OCI-M2 (cell line): ENCODE results near the gene MCRIP2.

ENCODE experiments used
- DNase-seq: peaks from one replicate; lab custom pipeline; 2025; ENCODE audit not compliant: unreplicated experiment; lab: John Stamatoyannopoulos, UW

MCRIP2 gene

DNA sequence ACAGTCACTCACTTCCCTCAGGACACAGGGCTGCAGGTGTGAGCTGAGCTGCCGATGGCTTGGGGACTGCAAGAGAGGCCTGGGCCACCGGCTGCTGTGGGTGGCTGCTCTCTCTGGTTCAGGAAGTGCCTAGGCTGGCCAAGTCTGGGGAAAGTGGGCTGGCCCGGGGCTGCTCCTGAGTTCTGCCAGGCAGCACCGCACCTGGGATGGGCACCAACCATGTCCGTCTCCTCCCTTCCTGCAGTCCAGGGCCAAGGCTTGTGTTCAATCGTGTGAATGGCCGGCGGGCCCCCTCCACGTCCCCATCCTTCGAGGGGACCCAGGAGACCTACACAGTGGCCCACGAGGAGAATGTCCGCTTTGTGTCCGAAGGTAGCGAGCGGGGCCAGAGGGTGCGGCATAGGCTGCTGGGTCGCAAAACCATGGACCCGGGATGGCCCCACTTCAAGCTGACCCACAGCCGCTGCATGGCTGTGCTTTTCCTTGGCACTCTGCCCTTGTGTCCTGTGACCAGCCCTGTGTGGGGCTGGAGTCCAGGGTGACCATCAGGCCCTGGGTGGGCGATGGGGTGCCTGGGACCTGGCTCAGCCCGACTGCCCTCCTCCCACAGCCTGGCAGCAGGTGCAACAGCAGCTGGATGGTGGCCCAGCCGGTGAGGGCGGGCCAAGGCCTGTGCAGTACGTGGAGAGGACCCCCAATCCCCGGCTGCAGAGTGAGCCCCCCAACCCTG is 5.7 kb downstream of the MCRIP2 start:
- no peak for DNase-seq

DNA sequence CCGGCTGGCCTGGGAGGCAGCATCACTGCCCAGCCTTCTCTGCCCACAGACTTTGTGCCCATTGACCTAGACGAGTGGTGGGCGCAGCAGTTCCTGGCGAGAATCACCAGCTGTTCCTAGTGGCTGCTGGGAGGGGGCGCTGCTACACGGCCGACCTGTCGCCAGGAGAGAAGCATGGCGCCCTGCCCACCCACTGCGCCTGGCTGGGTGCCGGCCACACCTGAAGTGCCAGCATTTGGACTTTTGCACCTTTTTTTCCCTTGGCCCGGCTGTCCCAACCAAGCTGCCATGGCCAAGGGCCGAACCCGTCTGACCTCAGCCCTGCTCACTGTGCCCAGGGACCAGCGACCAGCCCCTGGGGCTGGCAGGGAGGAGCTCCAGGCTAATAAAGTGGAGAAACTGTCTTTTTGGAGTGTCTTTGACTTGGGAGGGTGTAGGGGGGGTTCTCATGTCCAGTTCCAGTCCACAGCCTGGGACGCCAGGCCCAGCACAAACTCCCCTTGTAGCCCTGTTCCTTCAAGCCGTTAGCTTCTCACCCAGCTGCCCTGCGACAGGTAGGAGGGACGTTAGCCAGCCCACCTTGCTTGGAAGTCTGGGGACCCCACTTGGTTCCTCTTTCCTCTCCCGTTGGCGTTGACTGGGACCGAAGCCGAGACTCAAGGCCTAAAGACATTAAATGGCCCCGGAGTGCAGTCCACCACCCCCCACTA is 6.6 kb downstream of the MCRIP2 start:
- no peak for DNase-seq

DNA sequence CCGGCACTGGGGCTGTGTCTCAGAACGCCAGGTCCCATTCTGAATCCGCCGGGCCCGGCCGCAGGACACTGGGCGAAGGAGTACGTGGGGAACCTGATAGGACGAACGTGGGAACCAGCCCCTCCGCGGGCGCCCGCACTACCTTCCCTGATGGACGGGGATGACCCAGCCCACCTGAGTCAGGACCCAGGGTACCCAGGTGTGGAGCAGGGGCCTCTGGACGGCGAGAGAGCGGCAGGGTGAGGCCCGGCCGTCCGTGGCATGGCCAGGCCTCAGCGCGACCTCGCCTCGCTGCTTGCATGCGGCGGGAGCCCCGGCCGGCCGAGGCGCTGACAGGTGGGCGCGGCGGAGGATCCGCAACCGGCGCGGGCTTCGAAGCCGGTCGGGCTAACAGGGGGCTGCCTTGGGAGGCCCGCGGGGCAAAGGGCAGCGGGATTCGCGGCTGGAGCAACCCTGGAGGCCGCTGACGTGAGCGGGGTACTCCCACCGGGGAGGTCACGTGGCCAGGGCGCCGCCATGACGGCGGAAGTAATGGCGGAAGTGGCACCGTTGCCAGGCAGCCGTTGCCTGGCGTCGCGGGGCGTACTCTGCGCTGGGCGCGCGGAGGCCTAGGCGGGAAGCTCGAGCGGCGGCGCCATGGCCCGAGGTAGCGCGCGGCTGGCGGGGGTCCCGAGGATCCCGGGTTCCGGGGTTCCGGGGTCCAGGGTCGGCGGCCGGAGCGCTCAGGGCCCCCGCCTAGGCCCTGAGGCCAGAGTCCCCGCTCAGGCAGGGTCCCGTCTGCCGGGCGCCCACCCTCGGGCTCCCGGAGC is 7.4 kb downstream of the MCRIP2 start, which contains the start of gene WDR90:
WDR90 (plus strand) TSS at position 585 of the 809 bp plus-strand sequence; CDS start at position 637, 52 bp downstream.
- DNase-seq, result no peak

DNA sequence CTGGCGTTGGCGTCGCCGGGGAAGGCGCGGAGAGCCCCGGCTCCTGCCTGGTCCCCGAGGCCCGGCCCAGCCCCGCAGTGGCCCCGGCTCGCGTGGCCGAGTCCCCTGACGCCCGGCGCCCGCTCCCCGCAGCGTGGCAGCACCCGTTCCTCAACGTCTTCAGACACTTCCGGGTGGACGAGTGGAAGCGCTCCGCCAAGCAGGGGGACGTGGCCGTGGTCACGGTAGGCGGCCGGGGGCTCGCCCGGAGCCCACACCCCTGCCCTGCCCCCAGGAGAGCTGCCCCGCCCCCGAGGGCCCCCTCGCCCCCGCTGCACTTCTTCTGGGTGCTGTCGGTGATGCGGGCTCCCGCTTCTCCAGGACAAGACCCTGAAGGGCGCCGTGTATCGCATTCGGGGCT is 8.0 kb downstream of the MCRIP2 start:
- DNase-seq, result no peak

DNA sequence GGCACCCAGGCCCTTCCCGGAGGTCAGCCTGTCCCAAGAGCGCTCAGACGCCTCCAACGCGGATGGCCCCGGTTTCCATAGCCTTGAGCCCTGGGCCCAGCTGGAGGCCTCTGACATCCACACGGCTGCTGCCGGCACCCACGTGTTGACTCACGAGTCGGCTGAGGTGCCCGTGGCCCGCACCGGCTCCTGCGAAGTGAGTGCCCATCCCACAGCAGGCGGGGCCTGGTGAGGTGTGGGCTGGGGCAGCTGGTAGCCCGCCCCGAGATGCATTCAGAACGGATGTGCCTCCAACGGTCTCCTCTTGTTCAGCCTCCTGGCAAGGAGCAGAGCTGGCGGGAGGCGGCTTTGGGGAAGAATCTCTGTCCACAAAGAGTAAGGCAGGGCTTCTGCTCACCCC is 10.2 kb downstream of the MCRIP2 start:
- DNase-seq, result no peak

DNA sequence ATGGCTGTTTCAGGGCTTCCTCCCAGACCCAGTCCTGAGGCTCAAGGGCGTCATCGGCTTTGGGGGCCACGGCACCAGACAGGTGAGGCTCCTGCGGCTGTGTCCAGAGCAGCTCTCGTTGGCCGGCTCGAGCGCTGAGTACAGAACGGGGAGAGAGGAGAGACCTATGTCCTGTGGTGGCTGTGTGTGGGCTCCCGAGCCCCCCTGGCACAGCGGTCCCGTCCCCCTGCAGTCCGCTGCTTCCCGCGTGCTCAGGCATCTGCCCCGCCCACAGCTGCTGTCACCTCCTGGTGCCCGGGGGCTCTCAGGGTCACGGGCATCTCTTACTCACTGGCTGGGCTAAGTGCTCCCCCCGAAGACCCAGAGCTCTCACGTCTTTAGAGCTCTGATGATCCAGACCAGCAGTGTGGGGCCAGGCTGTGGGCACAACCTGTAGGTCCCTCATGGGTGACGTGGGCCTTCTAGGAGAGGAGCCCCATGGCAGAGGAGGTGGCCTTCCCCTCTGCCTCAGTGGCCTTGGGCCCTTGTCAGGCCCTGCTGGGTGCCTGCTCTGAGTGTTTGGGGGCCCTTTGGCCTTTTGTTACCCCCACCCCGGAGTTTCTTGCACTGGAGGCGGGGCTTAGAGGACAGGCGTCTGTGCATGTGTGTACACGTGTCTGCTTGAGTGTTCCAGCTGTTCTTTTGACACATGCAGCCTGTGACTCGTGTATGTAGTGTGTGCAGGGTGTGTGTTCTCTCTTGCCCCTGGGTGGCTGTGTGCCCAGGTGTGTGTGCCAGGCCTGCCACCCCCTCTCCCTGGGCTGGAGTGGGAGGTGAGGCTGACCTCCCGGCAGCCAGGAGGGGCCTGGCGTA is 11.1 kb downstream of the MCRIP2 start:
- DNase-seq, result no peak

DNA sequence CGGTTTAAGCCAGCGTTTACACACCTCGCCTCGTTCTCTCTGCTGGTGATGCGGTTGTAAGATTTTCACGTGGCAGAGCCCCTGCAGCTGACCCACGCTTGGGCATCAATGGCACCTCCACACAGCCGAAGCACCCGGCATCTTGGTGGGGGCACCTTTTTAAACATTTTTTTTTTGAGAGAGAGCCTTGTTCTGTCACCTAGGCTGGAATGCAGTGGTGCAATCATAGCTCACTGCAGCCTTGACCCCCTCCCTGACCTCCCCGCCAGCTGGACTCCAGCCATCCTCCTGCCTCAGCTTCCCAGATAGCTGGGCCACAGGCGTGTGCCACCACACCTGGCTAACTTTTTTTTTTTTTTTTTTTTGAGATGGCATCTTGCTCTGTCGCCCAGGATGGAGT is 12.4 kb downstream of the MCRIP2 start:
- no peak for DNase-seq

DNA sequence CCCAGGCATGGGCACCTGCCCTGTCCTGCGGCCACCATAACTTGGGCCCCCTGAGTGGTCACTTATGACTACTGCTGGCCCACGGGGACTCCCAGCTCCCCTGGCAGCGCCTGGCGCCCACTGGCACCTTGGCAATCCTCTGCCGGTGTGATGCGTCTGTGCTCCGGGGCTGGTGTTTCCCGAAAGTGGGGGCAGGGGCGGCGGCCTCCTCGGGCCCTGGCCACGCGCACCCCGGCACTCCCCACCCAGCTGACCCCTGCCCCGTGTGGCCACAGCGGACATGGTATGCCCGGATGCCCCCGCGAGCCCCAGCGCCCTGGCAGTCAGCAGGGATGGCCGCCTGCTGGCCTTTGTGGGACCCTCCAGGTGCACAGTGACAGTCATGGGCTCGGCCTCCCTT is 15.9 kb downstream of the MCRIP2 start:
- no peak for DNase-seq

DNA sequence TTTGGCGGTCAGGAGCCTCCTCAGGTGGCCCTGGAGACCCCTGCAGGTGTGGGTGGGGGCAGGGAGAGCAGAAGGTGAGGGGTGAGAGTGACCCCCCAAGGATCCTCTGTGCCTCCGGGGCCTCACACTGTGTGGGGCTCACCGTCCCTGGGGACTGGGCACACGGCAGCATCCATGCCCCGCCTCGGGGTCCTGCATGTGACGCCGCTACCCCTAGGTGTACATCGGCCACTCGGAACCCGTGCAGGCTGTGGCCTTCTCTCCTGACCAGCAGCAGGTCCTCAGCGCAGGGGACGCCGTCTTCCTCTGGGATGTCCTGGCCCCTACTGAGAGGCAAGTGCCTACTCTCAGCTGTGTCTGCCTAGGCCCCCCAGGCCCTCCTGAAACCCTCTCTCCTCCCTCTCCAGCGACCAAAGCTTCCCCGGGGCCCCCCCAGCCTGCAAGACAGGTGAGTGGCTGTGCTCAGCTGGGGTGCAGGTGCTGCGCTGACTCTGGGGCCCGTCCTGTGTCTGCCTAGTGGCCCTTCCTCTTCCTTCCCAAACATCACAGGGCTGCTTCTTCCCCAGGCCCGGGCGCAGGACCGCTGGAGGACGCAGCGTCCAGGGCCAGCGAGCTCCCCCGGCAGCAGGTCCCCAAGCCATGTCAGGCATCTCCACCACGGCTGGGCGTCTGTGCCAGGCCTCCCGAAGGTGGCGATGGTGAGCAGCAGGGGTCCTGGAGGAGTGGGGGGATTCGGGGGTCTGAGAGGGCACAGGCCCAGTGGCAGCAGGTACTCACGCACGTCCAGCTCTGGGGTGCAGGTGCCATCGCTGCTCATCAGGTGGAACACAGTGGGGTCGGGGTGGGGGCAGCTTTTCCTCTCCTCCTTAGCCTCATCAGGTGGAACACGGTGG is 17.3 kb downstream of the MCRIP2 start:
- DNase-seq, result no peak

DNA sequence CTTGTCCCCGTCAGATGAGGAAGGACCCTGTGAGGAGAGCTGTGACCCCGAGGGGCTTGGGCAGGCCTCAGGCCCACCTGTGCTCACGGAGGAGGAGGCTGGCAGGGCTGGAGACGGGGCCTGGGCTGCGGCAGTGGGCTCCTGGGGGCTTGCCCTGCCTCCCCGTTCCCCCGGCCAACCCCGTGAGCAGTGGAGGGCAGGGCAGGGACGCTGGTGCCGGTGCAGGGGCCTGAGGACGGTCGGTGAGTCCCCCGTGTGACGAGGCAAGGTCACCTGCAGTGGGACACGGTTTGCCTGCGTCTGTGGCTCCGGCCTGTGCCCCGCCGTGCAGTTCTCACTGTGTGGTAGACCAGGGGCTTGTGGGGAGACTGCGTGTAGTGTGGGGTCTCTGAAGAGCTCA is 18.0 kb downstream of the MCRIP2 start:
- DNase-seq, result no peak

DNA sequence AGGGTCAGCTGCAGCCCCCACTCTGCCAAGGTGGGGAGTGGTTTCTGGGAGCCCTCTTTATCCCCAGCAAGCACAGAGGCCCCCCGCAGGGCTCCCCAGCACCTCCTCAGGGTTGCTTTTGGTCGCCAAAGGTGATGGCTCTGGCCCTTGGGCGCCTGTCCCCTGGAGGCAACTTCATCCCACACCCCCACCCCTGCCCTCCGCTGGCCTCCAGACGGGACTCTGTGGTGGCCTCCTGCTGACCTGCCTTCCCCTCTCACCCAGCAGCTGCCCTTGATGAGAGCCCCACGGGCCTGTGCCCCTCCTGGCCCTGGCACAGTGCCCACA is 18.5 kb downstream of the MCRIP2 start:
- no peak for DNase-seq

DNA sequence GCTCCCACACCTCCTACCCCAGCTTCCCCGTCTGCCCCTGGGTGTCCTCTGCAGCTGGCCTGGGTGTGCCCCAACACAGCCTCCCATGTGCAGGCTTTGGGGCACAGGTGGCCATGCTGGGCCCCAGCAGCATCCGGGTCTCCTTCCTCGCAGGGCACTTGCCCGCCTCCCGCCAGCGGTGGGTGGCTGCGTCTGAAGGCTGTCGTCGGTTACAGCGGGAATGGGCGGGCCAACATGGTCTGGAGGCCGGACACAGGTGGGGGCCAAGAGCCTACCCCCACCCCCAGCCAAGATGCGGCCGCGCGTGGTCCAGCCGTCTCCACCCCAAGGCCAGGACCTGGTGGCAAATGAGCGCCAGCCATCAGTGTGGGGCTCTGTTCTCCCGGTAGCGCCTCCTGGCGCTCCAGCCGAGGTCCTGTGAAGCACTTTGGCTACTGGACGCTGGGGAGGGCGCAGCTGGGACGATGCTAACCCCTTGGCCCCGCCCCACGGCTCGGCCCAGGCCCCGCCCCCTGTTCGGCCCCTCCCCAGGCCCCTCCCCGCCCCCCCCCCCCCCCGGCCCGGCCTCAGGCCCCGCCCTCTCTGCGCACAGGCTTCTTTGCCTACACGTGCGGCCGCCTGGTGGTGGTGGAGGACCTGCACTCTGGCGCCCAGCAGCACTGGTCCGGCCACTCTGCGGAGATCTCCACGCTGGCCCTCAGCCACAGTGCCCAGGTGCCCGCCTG is 19.0 kb downstream of the MCRIP2 start:
- DNase-seq, result no peak

DNA sequence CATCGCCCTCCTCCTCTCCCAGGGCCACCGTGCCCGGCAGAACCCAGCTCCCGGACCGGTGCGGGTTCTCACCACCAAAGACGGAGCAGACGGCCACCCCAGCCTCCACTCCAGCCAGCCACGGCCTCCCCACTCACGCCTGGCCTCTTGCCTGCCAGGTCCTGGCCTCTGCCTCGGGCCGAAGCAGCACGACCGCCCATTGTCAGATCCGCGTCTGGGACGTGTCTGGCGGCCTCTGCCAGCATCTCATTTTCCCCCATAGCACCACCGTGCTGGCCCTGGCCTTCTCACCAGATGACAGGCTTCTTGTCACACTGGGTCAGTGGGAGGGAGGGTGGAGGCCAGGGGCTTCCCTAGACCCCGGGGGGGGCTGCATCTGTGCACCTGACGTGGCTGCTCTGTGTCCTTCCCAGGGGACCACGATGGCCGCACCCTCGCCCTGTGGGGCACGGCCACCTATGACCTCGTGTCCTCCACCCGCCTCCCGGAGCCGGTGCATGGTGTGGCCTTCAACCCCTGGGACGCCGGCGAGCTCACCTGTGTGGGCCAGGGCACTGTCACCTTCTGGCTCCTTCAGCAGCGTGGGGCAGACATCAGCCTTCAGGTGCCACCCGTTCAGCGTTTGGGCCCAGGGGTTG is 19.7 kb downstream of the MCRIP2 start:
- no peak for DNase-seq

DNA sequence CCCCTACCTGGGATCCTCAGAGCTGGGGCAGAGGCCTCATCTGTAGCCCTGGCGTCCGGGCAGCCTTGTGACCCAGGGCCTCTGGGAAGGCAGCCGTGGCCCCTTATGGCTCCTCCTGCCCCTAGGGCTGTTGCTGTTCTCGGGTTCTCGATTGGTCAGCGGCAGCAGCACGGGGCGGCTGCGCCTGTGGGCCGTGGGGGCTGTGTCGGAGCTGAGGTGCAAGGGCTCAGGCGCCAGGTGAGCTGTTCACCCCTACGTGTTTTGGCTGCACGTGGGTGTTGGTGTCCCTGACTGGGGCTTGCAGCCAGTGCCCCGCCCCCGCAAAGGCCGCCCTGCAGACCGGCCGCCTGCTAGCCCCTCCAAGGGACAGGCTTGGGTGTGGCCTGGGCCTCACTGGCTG is 20.5 kb downstream of the MCRIP2 start:
- DNase-seq, result no peak

DNA sequence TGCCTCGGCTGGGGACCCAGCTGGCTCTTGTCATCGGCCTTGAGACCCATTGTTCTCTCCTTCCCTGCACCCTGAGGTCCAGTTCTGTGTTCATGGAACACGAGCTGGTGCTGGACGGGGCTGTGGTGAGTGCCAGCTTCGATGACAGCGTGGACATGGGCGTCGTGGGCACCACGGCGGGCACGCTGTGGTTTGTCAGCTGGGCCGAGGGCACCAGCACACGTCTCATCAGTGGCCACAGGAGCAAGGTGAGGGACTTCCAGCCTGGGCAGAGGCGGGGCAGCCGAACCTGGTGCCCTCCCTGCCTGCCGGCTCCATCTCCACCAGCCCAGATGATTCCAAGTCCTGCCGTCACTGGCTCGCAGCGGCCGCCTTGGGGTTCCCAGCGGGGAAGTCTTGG is 21.0 kb downstream of the MCRIP2 start:
- DNase-seq, result no peak

DNA sequence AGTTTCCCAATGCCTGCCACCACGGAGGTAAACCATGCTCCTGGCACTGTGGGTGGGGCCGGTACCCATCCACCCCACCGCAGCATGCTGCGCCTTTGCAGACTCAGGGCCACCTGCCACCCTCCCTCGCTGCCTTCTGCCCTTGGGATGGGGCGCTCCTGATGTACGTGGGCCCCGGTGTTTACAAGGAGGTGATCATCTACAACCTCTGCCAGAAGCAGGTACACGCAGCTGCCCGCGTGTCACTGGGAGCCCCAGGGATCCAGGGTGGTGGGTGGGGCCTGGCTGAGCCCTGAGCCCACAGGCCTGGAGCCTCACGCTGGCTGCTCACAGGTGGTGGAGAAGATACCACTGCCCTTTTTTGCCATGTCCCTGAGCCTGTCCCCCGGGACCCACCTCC is 24.9 kb downstream of the MCRIP2 start:
- no peak for DNase-seq

DNA sequence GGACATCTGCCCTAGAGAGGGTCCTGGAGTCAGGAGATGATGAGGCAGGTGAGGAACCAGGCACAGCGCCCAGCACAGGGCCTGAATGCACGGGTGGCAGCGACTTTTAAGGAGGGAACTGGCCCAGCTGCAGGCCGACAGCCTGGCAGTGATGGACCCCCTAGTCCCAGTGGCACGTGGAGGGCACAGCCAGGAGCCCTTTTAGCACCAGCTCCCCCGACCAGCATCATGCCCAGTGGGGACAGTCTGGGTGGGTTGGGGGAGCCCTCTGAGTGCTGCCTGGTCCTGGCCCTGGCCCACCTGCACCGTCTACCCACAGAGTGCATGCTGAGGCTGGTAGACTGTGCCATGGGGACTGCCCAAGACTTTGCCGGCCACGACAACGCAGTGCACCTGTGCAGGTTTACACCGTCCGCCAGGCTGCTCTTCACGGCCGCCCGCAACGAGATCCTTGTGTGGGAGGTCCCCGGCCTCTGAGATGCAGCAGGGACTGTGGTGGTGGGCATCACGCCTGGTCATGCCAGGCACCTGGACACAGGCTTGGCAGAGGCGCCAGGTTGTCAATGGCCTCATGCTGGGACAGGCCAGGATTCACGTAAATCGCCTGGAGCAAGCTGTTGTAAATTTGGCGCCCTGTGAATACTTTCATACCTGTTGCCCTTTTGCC is 25.6 kb downstream of the MCRIP2 start:
- DNase-seq, result no peak

DNA sequence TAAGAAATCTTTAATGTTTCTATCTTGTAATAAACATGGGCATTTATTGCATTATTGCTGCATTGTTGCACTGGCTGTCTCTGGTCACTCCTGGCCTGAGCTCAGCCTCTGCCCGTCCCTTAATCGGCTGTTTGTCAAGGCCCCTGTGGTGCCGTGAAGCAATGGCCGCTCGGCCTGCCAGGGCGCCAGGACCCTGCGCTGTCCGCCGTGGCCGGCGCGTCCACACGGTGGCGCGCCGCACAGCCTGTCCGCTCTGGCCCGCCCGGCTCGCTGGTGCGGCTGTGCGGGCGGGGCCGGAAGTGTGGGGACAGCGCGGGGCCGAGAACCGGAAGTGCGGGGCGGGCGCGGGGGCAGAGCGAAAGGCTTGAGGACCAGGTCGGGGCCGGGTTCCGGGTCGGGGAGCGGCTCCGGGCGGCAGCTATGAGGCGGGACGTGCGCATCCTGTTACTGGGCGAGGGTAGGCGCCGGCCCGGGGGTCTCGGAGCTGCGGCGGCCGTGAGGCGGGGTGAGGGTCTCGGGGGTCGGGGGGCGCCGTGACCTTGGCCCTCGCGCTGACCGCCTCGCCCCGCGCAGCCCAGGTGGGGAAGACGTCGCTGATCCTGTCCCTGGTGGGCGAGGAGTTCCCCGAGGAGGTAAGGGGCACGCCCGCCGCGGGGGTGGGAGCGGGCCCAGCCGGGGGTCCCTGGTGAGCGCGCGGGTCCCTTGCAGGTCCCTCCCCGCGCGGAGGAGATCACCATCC is 26.3 kb downstream of the MCRIP2 start, which contains the start of gene RHOT2:
RHOT2 (plus strand) TSS at position 353 of the 739 bp plus-strand sequence; CDS start at position 421, 68 bp downstream.
- DNase-seq, result peak; percentile 27
